ENCODE results near the gene IGHMBP2.

GRCh38 chr11:68934321-68934645 lies 30.6 kb downstream of the IGHMBP2 start:
- TF ChIP-seq CTCF (IDR thresholded peaks at IDR 0.05; ENCODE audit: poor library complexity) (no peak), EZH2phosphoT487 (IDR thresholded peaks at IDR 0.05; ENCODE audit: low read depth, severe bottlenecking, unreplicated experiment) (no peak)
